GM18511 (cell line): ENCODE data around the gene MYH7B.

ENCODE experiments used
- ATAC-seq: cut with Tn5 transposase; IDR thresholded peaks from one replicate; pipeline ENCODE4 v1.9.1; 2021; ENCODE audit warnings: mild to moderate bottlenecking, moderate library complexity; ENCODE audit not compliant: unreplicated experiment

Gene MYH7B

DNA sequence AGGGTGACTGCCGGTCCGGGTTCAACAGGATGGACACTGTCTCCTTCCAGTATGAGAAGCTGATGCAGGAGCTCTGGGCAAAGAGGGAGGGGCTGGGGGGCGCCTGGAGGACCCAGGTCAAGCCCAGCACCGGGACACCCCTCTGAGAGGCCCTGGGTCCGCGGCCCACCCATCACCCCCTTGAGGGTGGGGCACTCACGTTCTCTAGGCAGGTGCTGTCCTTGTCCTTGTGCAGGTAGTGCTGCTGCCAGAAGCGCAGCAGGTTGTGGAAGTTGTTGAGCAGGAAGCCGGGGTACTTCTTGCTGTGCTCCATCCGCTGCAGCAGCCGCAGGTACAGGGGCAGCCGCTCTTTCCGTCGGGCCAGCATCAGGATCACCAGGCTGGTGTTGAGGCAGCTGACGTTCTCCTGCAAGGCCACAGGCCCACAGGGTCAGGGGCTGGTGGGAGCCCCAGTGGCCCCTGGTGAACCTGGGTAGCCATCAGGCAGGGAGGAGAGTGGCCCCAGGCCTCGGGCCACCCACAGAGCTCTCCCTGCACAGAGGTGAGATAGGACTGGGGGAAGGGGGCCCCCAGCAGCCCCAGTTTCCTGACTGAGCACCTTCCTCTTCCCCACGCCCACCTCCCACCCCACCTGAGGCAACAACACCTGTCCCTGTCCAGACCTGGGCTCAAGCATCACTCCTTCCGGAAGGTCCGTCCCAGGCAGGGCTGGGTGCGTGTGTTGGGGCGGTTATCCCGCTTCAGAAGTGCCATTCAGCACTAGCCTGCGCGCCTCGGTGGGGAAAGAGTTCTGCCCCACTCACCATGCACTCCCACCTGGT lies 47.8 kb downstream of the MYH7B start:
- ATAC-seq: no peak

- no peak for ATAC-seq
Measured at GRCh38 chr20:35004051-35004725, 48.5 kb downstream of the MYH7B start.

- ATAC-seq: no peak
Measured at GRCh38 chr20:35004749-35005462, 49.2 kb downstream of the MYH7B start.
